PC-3 (cell line): ENCODE measurements around the gene RBMS3.

Source experiments
- EZH2 ChIP-seq: fragments of 300-600 bp; sonication (generic); IDR thresholded peaks from one replicate; pipeline ENCODE4 v1.6.1; 2017; ENCODE audit warnings: antibody characterized with exemption, mild to moderate bottlenecking, low read length; ENCODE audit not compliant: unreplicated experiment
- EZH2phosphoT487 ChIP-seq: fragments of 300-600 bp; sonication (generic); IDR thresholded peaks from 2 replicates; pipeline ENCODE4 v1.6.1; 2018; ENCODE audit warnings: mild to moderate bottlenecking, antibody characterized with exemption, low read length, borderline replicate concordance
- TF ChIP-seq, protein P1 (sequence below): fragments of 300-600 bp; sonication (generic); conservative IDR thresholded peaks from 2 replicates; pipeline ENCODE4 v1.5.1; 2017; ENCODE audit warnings: antibody characterized with exemption, low read depth, mild to moderate bottlenecking, low read length

DNA sequence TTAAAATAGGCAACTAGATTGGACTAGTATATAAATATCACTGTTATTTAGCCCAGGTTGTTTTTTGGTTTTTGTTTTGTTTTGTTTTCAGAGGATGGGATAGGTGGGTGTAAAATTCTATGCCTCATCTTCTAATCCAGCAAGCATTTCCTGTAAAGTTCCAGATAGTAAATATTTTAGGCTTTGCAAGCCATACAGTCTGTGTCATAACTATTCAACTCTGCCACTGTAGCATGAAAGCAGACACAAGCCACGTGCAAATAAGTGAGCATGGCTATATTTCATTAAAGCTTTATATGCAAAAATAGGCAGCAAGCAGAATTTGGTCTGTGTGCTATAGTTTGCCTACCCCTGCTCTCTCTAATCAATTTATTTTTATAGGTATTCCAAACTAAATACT lies 668.3 kb downstream of the RBMS3 start:
- TF ChIP-seq, protein P1, sequence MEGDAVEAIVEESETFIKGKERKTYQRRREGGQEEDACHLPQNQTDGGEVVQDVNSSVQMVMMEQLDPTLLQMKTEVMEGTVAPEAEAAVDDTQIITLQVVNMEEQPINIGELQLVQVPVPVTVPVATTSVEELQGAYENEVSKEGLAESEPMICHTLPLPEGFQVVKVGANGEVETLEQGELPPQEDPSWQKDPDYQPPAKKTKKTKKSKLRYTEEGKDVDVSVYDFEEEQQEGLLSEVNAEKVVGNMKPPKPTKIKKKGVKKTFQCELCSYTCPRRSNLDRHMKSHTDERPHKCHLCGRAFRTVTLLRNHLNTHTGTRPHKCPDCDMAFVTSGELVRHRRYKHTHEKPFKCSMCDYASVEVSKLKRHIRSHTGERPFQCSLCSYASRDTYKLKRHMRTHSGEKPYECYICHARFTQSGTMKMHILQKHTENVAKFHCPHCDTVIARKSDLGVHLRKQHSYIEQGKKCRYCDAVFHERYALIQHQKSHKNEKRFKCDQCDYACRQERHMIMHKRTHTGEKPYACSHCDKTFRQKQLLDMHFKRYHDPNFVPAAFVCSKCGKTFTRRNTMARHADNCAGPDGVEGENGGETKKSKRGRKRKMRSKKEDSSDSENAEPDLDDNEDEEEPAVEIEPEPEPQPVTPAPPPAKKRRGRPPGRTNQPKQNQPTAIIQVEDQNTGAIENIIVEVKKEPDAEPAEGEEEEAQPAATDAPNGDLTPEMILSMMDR, result no peak
- TF ChIP-seq EZH2phosphoT487 (no peak), EZH2 (no peak)
